ENCODE data around the gene MYL9.

- no peak for TF ChIP-seq EP300 (IDR thresholded peaks at IDR 0.05; ENCODE audit: borderline replicate concordance)
- TF ChIP-seq CREB1 (IDR thresholded peaks at IDR 0.05; ENCODE audit: low read depth) = no peak
- TF ChIP-seq ZBTB7A (IDR thresholded peaks at IDR 0.05; ENCODE audit: low read depth) = no peak
- TF ChIP-seq TAF1 (IDR thresholded peaks at IDR 0.05; ENCODE audit: low read depth) = no peak
- TF ChIP-seq YY1 (IDR thresholded peaks at IDR 0.05; ENCODE audit: low read depth) = no peak
- TF ChIP-seq EGR1 (IDR thresholded peaks at IDR 0.05) = no peak
- no peak for TF ChIP-seq REST (IDR thresholded peaks at IDR 0.05; ENCODE audit: low read depth)
- no peak for TF ChIP-seq CEBPB (IDR thresholded peaks at IDR 0.05)
These were observed 41.5 kb downstream of the MYL9 start for GRCh38 chr20:36582821-36583220.
